HG03280 (cell line): ENCODE measurements around the gene DYNLT2.

ENCODE experiments used
- ATAC-seq: cut with Tn5 transposase; IDR thresholded peaks from one replicate; pipeline ENCODE4 v1.9.1; 2021; ENCODE audit warnings: mild to moderate bottlenecking, moderate library complexity; ENCODE audit not compliant: unreplicated experiment

The DYNLT2 gene

GRCh38 chr6:169738976-169739529, 12.3 kb downstream of the DYNLT2 start:
- no peak for ATAC-seq

DNA sequence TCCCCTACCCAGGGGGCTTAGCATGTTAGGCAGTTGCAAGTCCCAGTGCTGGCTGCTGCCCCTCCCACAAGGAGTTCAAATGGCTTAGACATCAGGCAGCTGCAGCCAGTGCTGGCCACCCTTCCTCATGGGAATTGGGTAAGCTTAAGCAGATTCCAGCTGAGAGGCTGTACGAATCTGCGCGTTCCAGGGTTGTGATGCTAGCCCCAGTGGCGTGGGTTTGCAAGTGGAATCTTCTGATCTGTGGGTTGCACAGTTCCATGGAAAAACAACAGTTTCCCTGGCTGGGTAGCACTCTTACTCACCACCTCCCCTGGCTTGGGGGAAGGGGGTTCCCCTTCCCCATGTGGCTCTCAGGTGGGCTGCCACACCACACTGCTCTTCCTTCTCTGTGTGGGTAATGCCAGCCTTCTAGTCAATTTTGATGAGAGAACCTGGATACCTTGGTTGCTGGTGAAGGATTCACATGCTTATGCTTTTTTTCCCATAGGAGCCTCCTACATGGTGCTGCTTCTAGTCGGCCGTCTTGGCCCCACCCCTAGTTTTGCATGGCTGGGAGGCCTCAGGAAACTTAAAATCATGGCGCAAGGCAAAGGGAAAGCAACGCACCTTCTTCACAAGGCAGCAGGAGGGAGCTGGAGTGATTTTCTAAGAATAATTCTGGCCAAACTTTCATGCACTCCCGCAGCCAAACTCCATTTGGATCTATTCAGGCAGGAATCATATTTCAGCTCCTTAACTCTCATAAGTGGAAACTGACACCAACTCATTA, 13.0 kb downstream of the DYNLT2 start:
- no peak for ATAC-seq

GRCh38 chr6:169729961-169730360, 21.4 kb downstream of the DYNLT2 start:
- ATAC-seq, result no peak

- no peak for ATAC-seq
These were observed 24.4 kb downstream of the DYNLT2 start for GRCh38 chr6:169726963-169727362.

GRCh38 chr6:169726049-169726400, 25.3 kb downstream of the DYNLT2 start:
- no peak for ATAC-seq

DNA sequence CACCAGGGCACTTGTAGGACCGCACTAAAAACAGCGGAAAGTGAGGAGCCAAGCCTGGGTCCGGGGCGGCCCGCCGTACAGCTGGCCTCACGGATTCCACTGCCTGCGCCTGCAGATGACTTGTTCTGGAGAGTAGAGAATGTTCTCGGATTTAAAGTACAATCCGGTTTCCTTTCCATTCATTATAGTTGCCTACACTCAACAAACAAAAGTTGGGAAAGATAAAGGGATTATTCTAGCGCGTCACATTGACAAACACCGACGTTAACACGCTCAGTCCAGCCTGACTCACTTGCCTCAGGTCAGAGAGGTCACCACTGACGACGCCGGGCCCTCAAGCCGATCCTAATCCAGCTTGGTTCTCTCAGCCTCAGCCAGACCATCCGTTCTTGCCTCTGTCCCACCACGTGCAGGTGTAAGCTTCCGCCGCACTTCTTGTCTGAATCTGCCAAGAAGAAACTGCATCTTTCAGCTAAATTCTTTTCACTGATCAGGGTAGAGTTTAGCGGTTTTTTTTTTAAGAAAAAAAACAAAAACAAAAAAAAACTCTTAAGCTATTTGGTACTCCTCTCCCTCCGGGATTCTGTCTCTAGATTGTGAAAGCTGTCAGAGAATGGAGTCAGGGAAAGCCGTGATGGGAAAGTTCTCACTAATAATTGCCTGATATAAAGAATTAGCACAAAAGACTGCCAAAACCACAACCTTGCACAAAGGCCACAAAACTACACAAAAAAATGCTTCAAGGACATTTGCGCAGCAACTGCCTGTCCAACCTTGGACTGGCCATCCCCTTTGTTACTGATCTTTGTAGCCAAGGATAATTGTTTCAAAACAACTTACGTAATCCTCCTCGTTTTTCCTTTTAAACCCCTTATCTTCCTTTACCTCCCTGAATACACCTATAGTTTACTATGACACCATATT, 26.0 kb downstream of the DYNLT2 start:
- ATAC-seq, result peak; percentile 3

GRCh38 chr6:169724494-169725124, 26.8 kb downstream of the DYNLT2 start, which contains the start of gene PHF10:
PHF10 (minus strand) TSS chr6:169724500; CDS start chr6:169723931, 569 bp downstream.
- peak; percentile 42 for ATAC-seq

DNA sequence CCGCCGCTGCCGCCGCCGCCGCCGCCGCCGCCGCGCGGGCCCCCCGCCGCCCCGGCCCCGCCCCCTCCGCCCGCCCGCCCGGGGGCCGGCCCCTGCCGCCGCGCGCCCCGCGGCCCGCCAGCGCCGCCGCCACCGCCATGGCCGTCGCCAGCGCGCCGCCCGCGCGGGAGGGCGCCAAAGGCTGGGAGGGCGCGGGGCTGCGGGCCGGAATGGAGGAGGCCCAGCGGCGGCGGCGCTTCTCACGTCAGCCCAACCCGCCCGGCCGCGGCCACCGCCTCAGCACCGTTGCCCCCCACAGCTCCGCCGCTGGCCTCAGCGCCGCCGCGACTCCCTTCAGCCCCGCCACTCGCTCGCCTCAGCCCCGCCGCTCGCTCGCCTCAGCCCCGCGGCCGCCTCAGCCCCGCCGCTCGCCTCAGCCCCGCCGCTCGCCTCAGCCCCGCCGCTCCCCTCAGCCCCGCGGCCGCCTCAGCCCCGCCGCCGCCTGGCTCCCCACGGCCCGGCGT, 27.3 kb downstream of the DYNLT2 start:
- ATAC-seq, result peak; percentile 50

GRCh38 chr6:169723200-169723909, 28.0 kb downstream of the DYNLT2 start:
- ATAC-seq, result peak; percentile 39

DNA sequence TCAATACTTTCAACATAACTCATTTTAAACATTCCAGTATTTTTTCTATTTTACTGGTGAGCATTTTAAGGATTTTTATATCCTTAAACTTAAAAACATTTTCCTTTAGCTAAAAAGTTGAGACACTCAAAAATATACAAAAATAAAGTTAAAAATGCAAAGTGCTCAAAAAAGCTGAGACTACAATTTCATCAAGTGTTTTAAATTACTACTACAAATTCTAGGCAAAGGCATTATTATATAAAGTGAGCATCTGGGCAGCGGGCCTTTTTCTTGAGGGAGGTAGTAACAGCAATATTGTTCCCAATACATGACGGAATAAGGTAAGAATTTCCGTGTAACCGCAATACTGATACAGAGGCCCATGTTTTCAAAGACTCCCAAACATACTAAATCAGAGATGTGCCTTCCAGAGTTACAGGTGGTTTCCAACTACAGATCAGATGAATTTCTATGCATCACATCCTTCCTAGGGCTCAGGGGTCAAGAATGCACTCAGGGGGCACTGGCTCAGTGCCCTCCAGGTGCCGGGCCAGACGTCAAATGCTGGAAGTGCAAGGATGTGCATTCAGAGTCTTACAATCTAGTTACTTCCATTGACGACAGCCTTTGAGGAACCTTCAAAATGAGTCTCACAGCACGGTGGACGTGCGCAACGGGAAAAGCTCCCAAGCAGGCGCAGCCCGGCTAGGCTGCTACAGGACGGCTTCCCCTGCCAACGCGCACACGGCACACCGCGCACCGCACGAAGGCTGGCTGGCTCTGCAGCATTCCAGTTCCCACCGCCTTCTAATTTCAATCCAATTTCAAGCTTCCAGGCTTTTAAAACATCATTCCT, 28.8 kb downstream of the DYNLT2 start:
- no peak for ATAC-seq

DNA sequence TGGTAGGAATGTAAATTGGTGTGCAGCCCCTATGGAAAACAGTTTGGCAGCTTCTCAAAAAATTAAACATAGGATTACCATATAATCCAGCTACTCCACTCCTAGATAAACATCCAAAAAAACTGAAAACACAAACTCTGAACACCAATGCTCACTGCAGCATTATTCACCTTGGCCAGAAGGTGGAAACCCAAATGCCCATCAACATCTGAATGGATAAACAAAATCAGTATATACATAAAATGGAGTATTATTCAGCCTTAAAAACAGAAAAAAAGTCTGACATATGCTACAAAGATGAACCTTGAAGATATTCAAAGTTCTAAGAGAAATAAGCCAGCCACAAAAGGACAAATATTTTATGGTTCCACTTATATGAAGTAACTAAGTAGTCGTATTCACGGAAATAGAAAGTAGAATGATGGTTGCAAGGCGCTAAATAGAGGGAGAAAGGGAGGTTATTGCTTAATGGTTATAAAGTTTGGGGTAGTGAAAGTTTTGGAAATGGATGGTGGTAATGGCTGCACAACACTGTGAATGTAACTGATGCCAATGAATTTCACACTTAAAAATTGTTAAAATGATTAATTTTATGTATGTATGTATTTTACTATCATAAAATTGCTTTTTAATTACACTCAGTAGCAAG, 31.0 kb downstream of the DYNLT2 start:
- no peak for ATAC-seq

DNA sequence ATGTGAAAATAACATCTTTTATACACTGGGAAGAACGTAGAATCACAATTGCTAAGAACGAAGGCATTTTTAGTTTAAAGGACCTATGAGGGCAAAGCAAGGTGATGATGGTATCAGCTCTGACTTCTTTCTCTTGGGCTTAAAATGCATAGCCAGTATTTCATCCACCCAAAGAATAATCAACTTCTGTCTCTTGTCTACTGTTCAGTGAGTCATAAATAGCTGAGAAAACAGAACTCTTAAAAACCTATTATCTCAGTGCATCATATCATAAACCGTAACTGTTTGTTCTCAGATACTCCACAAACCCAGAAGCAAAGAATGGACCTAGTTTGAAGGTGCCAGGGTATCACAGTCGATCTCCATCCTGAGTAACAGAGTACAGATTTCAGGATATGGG, 32.3 kb downstream of the DYNLT2 start:
- ATAC-seq, result no peak

DNA sequence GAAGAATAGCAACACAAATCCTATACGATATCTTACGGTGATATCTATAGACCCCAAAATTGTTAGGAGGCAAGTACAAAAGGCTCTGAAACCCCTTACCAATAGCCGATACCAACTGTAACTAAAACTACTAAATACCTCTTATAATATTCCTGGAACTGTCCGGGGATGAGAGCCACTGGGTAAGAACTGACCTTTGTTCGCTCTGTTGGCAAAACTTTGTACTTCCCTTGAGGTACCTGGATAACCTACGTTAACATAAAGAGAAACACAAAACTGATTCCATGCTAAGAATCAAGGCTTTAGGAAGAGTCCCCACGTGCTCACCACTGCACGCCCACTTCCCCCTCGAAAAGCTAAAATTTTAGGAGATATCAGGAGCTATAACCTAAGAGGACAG, 36.8 kb downstream of the DYNLT2 start:
- ATAC-seq, result no peak

- ATAC-seq, result no peak
These were observed 37.2 kb downstream of the DYNLT2 start for GRCh38 chr6:169714178-169714577.

DNA sequence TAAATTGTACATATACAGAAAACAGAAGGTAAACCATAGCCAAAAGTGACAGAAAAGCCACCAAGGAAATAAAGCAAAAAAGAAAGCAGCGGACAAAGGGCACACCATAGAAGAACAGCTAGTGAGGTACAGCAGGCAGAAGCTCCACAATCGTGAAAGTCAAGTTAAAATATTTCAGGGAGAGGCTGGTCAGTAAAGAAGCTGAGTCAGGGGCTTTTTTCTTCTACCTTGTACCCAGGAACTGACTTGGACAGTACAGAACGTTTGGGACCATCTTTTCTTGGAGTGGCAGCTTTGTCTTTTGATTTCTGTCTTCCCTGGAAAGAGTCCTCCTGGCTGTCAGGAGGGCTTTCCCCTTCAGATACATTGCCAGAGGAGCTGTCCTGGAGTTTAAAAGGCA, 41.4 kb downstream of the DYNLT2 start:
- ATAC-seq, result no peak

DNA sequence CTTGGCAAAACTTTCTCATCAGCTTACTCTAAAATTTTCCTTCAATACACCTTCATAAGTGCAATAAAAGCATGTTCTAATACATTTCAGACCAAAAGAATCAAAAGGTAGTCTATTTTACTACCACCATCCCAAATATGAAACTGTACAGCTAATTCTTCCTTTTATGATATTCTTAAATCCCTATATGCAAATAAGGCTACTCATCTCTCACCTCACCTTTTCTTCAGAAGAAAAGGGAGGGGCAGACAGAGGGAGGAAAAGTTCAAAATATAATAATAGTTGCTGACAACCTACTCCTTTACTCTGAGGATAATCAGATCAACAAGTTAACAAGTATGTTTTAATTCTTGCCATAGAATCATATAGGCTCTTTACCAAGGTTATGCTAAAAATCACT, 42.1 kb downstream of the DYNLT2 start:
- ATAC-seq, result no peak

DNA sequence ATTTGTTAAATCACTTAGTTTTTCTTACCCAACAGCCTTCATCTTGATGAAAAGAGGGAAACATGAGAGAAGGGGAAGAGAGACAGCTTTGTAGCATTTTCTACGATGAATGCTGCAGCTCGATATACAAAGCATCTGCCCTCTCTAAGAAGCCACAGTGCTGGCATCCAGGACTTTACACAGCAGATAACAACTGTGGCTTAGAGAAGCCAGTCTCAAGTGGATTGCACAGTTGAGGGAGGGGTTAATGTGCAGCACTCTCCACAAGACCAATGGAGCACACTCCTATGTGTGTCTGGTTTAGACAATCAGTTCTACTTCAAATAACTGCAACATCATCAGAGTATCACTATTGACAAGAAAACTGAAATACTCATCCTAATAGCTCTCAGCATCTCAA, 43.6 kb downstream of the DYNLT2 start:
- ATAC-seq, result no peak

- ATAC-seq, result peak; percentile 20
These were observed 48.5 kb downstream of the DYNLT2 start for GRCh38 chr6:169702840-169703246.
